ENCODE measurements around the gene ASPHD2. TPM values are rescaled to one million over a fixed set of nuclear protein-coding genes. Genes with fewer than 3 reads are reported as not detected.

The ASPHD2 gene
- total and polyA plus RNA-seq, 10 of the 15 experiments (the other 5 are each of a cell fraction or from before 2014, with no cell fraction given): 1.6 to 10.6 (median 5.2) TPM

GRCh38 chr22:26487996-26488395 lies 58.9 kb downstream of the ASPHD2 start:
- no peak for DNase-seq (ENCODE audit: low read depth, low spot score)
- BruUV-seq (replicated peaks): no TSS peak
- Histone ChIP-seq H2AFZ (ENCODE audit: control insufficient read depth, low read depth, low read length) (no peak overlapping the region), H3K9ac (ENCODE audit: control insufficient read depth, insufficient read depth, low read length) (no peak overlapping the region), H3K27ac (ENCODE audit: control insufficient read depth, insufficient read depth) (no peak overlapping the region), H3K79me2 (ENCODE audit: control insufficient read depth, insufficient read depth, low read length) (peaks cover 24% of the 10 kb centered on the region), H4K20me1 (ENCODE audit: control insufficient read depth, insufficient read depth) (no peaks in the 10 kb centered on the region), H3K9me3 (replicated peaks; ENCODE audit: control insufficient read depth, insufficient read depth, low read length) (no peaks in the 10 kb centered on the region), H3K27me3 (replicated peaks in 1 of 2; ENCODE audit: control insufficient read depth in 2 of 2, insufficient read depth in 2 of 2, low read length in 1 of 2) (no peaks in the 10 kb centered on the region), H3K4me3 (no peak overlapping the region), H3K4me2 (ENCODE audit: control insufficient read depth, insufficient read depth) (no peak overlapping the region), H3K4me1 (ENCODE audit: control insufficient read depth, insufficient read depth, low read length) (no peaks in the 10 kb centered on the region; the same call in 1 of the 2 replicates), H3K36me3 (ENCODE audit: control insufficient read depth in 2 of 2, insufficient read depth in 2 of 2, low read length in 1 of 2) (peaks cover 12 to 19% of the 10 kb centered on the region in 2 experiments)
- in situ Hi-C loops (cut with MboI): no loop called here
- ChIA-PET CTCF (no interaction called here), POLR2A (no interaction called here), SMC1A (ENCODE audit: uncharacterized antibody, unreplicated experiment) (no interaction called here), RAD21 (ENCODE audit: unreplicated experiment) (no interaction called here)
- 52% methylated on average over 3 of the region's 3 CpGs for WGBS (ENCODE audit: insufficient coverage, insufficient replicate concordance, low lambda C conversion rate, missing lambda C conversion rate)
- intact Hi-C loops (cut with micrococcal nuclease; ENCODE audit: unreplicated experiment): no loop called here
- TF ChIP-seq CHD2 (IDR thresholded peaks at IDR 0.05; ENCODE audit: borderline replicate concordance, low read depth, low read length): no peak
- no peak for TF ChIP-seq CBX3 (IDR thresholded peaks at IDR 0.05; ENCODE audit: borderline replicate concordance, low read depth)
- TF ChIP-seq KDM1A (IDR thresholded peaks at IDR 0.05; ENCODE audit: borderline replicate concordance): no peak
- TF ChIP-seq ZZZ3 (IDR thresholded peaks at IDR 0.05; ENCODE audit: control insufficient read depth, insufficient read length, low read depth): no peak
- no peak for TF ChIP-seq GABPA (IDR thresholded peaks at IDR 0.05; ENCODE audit: low read depth)
- TF ChIP-seq, protein P1, sequence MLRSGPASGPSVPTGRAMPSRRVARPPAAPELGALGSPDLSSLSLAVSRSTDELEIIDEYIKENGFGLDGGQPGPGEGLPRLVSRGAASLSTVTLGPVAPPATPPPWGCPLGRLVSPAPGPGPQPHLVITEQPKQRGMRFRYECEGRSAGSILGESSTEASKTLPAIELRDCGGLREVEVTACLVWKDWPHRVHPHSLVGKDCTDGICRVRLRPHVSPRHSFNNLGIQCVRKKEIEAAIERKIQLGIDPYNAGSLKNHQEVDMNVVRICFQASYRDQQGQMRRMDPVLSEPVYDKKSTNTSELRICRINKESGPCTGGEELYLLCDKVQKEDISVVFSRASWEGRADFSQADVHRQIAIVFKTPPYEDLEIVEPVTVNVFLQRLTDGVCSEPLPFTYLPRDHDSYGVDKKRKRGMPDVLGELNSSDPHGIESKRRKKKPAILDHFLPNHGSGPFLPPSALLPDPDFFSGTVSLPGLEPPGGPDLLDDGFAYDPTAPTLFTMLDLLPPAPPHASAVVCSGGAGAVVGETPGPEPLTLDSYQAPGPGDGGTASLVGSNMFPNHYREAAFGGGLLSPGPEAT (IDR thresholded peaks at IDR 0.05; ENCODE audit: low read depth): no peak
- TF ChIP-seq SMARCA5 (IDR thresholded peaks at IDR 0.05): no peak
- no peak for TF ChIP-seq BRCA1 (IDR thresholded peaks at IDR 0.05; ENCODE audit: low read depth, low read length)
- TF ChIP-seq, protein P2, sequence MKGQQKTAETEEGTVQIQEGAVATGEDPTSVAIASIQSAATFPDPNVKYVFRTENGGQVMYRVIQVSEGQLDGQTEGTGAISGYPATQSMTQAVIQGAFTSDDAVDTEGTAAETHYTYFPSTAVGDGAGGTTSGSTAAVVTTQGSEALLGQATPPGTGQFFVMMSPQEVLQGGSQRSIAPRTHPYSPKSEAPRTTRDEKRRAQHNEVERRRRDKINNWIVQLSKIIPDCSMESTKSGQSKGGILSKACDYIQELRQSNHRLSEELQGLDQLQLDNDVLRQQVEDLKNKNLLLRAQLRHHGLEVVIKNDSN (IDR thresholded peaks at IDR 0.05; ENCODE audit: borderline replicate concordance, extremely low read length, insufficient read depth, low read depth, low read length): no peak
- TF ChIP-seq NBN (IDR thresholded peaks at IDR 0.05): no peak
- TF ChIP-seq NR2C1 (IDR thresholded peaks at IDR 0.05): no peak
- TF ChIP-seq SRF (IDR thresholded peaks at IDR 0.05; ENCODE audit: low read depth in 2 of 2, low read length in 2 of 2): no peak
- no peak for FAIRE-seq
- ATAC-seq: no peak
